H1 (cell line): Measurements from ENCODE around the gene H1-8. TPM values are rescaled to one million over a fixed set of nuclear protein-coding genes. Genes with fewer than 3 reads are reported as not detected.

Experiments used
- CTCF ChIA-PET: fragments of 300-600 bp; sonication (Branson Sonifier 250); formaldehyde crosslinking; loops from one replicate; lab custom pipeline; 2021; ENCODE audit not compliant: partially characterized antibody; lab: Charles Lee
- POLR2A ChIA-PET: fragments of 300-600 bp; sonication (Branson Sonifier 250); formaldehyde crosslinking; loops from one replicate; lab custom pipeline; 2021; ENCODE audit warnings: inconsistent platforms; ENCODE audit not compliant: partially characterized antibody; lab: Charles Lee
- DNase-seq, 2 experiments: peaks; one replicate each; pipeline versions ENCODE4 v3.0.0 to v3.0.0-alpha.2; 2010 to 2022; ENCODE audit warnings: low spot score in 2 of 2, low read depth in 1 of 2, mixed read lengths in 1 of 2
- FAIRE-seq: peaks from 2 replicates; lab custom pipeline; 2011; peaks lifted over from hg19 to GRCh38; lab: Jason Lieb, UNC
- H2AFZ ChIP-seq: 2 replicates; pipeline ENCODE4 v1.8.1; 2012; ENCODE audit warnings: low read length, inconsistent platforms
- H2AK5ac ChIP-seq: 2 replicates; pipeline ENCODE4 v1.6.1; 2013; ENCODE audit warnings: low read depth, low read length
- H2BK120ac ChIP-seq: replicated peaks from 2 replicates; pipeline ENCODE3; 2013; ENCODE audit warnings: low read depth, low read length, inconsistent platforms
- H2BK12ac ChIP-seq: 2 replicates; pipeline ENCODE4 v1.6.1; 2013; ENCODE audit warnings: low read depth, low read length
- H2BK15ac ChIP-seq: 2 replicates; pipeline ENCODE4 v1.6.1; 2013; ENCODE audit warnings: low read length
- H2BK20ac ChIP-seq: 2 replicates; pipeline ENCODE4 v1.6.1; 2013; ENCODE audit warnings: low read length
- H2BK5ac ChIP-seq: 2 replicates; pipeline ENCODE4 v1.6.1; 2013; ENCODE audit warnings: low read depth, low read length
- H3K14ac ChIP-seq: 2 replicates; pipeline ENCODE4 v1.6.1; 2013; ENCODE audit warnings: inconsistent platforms; ENCODE audit not compliant: insufficient read length
- H3K18ac ChIP-seq: 2 replicates; pipeline ENCODE4 v1.6.1; 2013; ENCODE audit warnings: low read length; ENCODE audit errors: extremely low read depth
- H3K23ac ChIP-seq: 2 replicates; pipeline ENCODE4 v1.6.1; 2013; ENCODE audit warnings: inconsistent platforms; ENCODE audit not compliant: insufficient read length
- H3K23me2 ChIP-seq: 2 replicates; pipeline ENCODE4 v1.6.1; 2013; ENCODE audit warnings: low read depth, low read length
- H3K27ac ChIP-seq: 2 replicates; pipeline ENCODE4 v1.6.1; 2011; ENCODE audit warnings: low read depth, low read length, inconsistent platforms
- H3K27me3 ChIP-seq, 4 experiments: replicated peaks in 1 of 4; 1 replicate in 1 of 4; 2 replicates in 3 of 4; pipeline versions ENCODE4 v1.6.1 to v1.8.1; 2011 to 2013; ENCODE audit warnings: low read length in 3 of 4, mild to moderate bottlenecking in 3 of 4, inconsistent platforms in 2 of 4, mixed read lengths in 2 of 4, moderate library complexity in 1 of 4; ENCODE audit not compliant: control insufficient read depth in 3 of 4, insufficient read depth in 3 of 4; ENCODE audit errors: extremely low read depth in 1 of 4
- H3K36me3 ChIP-seq, 4 experiments: 2 replicates each; pipeline versions ENCODE4 v1.6.1 to v1.8.1; 2011 to 2013; ENCODE audit warnings: mild to moderate bottlenecking in 4 of 4, low read length in 3 of 4, moderate library complexity in 2 of 4, control low read depth in 1 of 4, inconsistent platforms in 1 of 4; ENCODE audit not compliant: insufficient read depth in 4 of 4, control insufficient read depth in 2 of 4
- H3K4ac ChIP-seq: replicated peaks from 2 replicates; pipeline ENCODE3; 2013; ENCODE audit warnings: low read length, low read depth, mixed read lengths, inconsistent platforms; ENCODE audit not compliant: insufficient read length
- H3K4me1 ChIP-seq, 4 experiments: replicated peaks in 1 of 4; 1 replicate in 1 of 4; 2 replicates in 3 of 4; pipeline versions ENCODE4 v1.6.1 to v1.8.1; 2011 to 2013; ENCODE audit warnings: low read length in 3 of 4, inconsistent platforms in 2 of 4, mixed read lengths in 1 of 4; ENCODE audit not compliant: insufficient read depth in 4 of 4, control insufficient read depth in 3 of 4
- H3K4me2 ChIP-seq, 2 experiments: 2 replicates each; pipeline versions ENCODE4 v1.6.1 to v1.8.1; 2011 to 2013; ENCODE audit warnings: low read depth in 2 of 2, low read length in 2 of 2, control low read depth in 1 of 2, inconsistent platforms in 1 of 2, mild to moderate bottlenecking in 1 of 2; ENCODE audit not compliant: insufficient read depth in 1 of 2
- H3K4me3 ChIP-seq, 4 experiments: fragments of 200-600, 300-600 bp in 1 of 4; sonication (generic), shearing (Covaris generic), sonication (Bioruptor Twin) in 1 of 4; 2 replicates each; pipeline versions ENCODE4 v1.5.1 to v1.8.1; 2011 to 2016; ENCODE audit warnings: low read length in 4 of 4, low read depth in 3 of 4, control low read depth in 2 of 4, inconsistent platforms in 2 of 4, mild to moderate bottlenecking in 2 of 4, mixed read lengths in 1 of 4, moderate library complexity in 1 of 4; ENCODE audit not compliant: insufficient read depth in 2 of 4; ENCODE audit errors: extremely low read depth in 1 of 4
- H3K56ac ChIP-seq: replicated peaks from 2 replicates; pipeline ENCODE3; 2013; ENCODE audit warnings: low read depth, mild to moderate bottlenecking, mixed read lengths, low read length, inconsistent platforms; ENCODE audit not compliant: insufficient read length
- H3K79me1 ChIP-seq: 2 replicates; pipeline ENCODE4 v1.6.1; 2013; ENCODE audit warnings: low read depth, low read length, control low read depth
- H3K79me2 ChIP-seq, 2 experiments: 2 replicates each; pipeline versions ENCODE4 v1.6.1 to v1.8.1; 2012 to 2013; ENCODE audit warnings: low read length in 2 of 2, mild to moderate bottlenecking in 2 of 2, inconsistent platforms in 1 of 2; ENCODE audit not compliant: insufficient read depth in 2 of 2, control insufficient read depth in 1 of 2
- H3K9ac ChIP-seq, 4 experiments: replicated peaks in 1 of 4; 1 replicate in 1 of 4; 2 replicates in 3 of 4; pipeline versions ENCODE4 v1.6.1 to v1.8.1; 2011 to 2013; ENCODE audit warnings: low read depth in 3 of 4, low read length in 3 of 4, control low read depth in 2 of 4, mild to moderate bottlenecking in 2 of 4, moderate library complexity in 2 of 4, inconsistent platforms in 1 of 4; ENCODE audit errors: extremely low read depth in 1 of 4
- H3K9me3 ChIP-seq, 2 experiments: 2 replicates each; pipeline versions ENCODE4 v1.6.1 to v1.8.1; 2012 to 2013; ENCODE audit warnings: mild to moderate bottlenecking in 2 of 2, moderate library complexity in 2 of 2, control low read depth in 1 of 2, inconsistent platforms in 1 of 2, low read depth in 1 of 2, low read length in 1 of 2, mixed read lengths in 1 of 2; ENCODE audit not compliant: insufficient read depth in 2 of 2
- H4K20me1 ChIP-seq, 2 experiments: replicated peaks in 1 of 2; 2 replicates each; pipeline versions ENCODE3 to v1.8.1; 2011 to 2013; ENCODE audit warnings: inconsistent platforms in 2 of 2, low read length in 2 of 2, mild to moderate bottlenecking in 1 of 2; ENCODE audit not compliant: insufficient read depth in 2 of 2, control insufficient read depth in 1 of 2
- H4K5ac ChIP-seq: 2 replicates; pipeline ENCODE4 v1.6.1; 2013; ENCODE audit warnings: low read length, low read depth, mixed read lengths, inconsistent platforms; ENCODE audit not compliant: insufficient read length
- H4K8ac ChIP-seq: 2 replicates; pipeline ENCODE4 v1.8.0; 2013; ENCODE audit warnings: mild to moderate bottlenecking, moderate library complexity, low read length, inconsistent platforms; ENCODE audit not compliant: insufficient read depth; ENCODE audit errors: extremely low read depth
- H4K91ac ChIP-seq: replicated peaks from 2 replicates; pipeline ENCODE3; 2013; ENCODE audit warnings: low read length, mixed read lengths, inconsistent platforms; ENCODE audit not compliant: insufficient read length
- BRCA1 ChIP-seq: IDR thresholded peaks from 2 replicates; pipeline ENCODE4 v1.6.1; 2012; ENCODE audit warnings: low read depth, low read length, improper control_type of control experiment
- CEBPB ChIP-seq: IDR thresholded peaks from 2 replicates; pipeline ENCODE4 v1.6.1; 2012; ENCODE audit warnings: low read depth, low read length
- NRF1 ChIP-seq: IDR thresholded peaks from 2 replicates; pipeline ENCODE4 v1.6.1; 2011; ENCODE audit warnings: mild to moderate bottlenecking, low read depth, low read length, improper control_type of control experiment
- RBBP5 ChIP-seq: IDR thresholded peaks from 2 replicates; pipeline ENCODE4 v1.7.1; 2012; ENCODE audit warnings: low read depth, mild to moderate bottlenecking, inconsistent platforms, low read length, moderate library complexity, borderline replicate concordance
- SIN3A ChIP-seq, 2 experiments: IDR thresholded peaks in 1 of 2; conservative IDR thresholded peaks in 1 of 2; 2 replicates each; pipeline ENCODE4 v1.6.1; 2011 to 2012; ENCODE audit warnings: low read length in 2 of 2, improper control_type of control experiment in 1 of 2, low read depth in 1 of 2, mild to moderate bottlenecking in 1 of 2
- SIRT6 ChIP-seq: IDR thresholded peaks from one replicate; pipeline ENCODE4 v1.7.1; 2012; ENCODE audit warnings: low read length, inconsistent platforms
- SP2 ChIP-seq: IDR thresholded peaks from 2 replicates; pipeline ENCODE4 v1.6.1; 2012; ENCODE audit warnings: mild to moderate bottlenecking, low read length, inconsistent platforms
- SP4 ChIP-seq: IDR thresholded peaks from 2 replicates; pipeline ENCODE4 v1.6.1; 2012; ENCODE audit warnings: low read length, inconsistent platforms
- WGBS, 2 experiments: shearing (Covaris generic) in 1 of 2; methylation state at CpG; one replicate each; pipeline versions ENCODE4 v1.1.6 to v1.1.7; 2013 to 2015; ENCODE audit warnings: low lambda C conversion rate in 2 of 2, mixed read lengths in 2 of 2, inconsistent platforms in 1 of 2, low coverage in 1 of 2, missing lambda C conversion rate in 1 of 2; ENCODE audit not compliant: insufficient replicate concordance in 2 of 2, insufficient coverage in 1 of 2, insufficient read length in 1 of 2; ENCODE audit errors: extremely low coverage in 1 of 2, missing lambda C conversion rate in 1 of 2; 5-methylcytosine and 5-hydroxymethylcytosine counted together
- polyA plus RNA-seq, 7 experiments: library from polyadenylated mRNA; depleted of rRNA in 3 of 7; stranded (reverse) in 5 of 7; unstranded in 2 of 7; fragments of >200 nt in 5 of 7; fragments of 200-250 nt in 2 of 7; gene quantifications; 1 replicate in 5 of 7; 2 replicates in 1 of 7; 4 replicates in 1 of 7; pipeline versions ENCODE4 v1.2.1 to v1.2.3, GENCODE V29; 2011 to 2013; ENCODE audit warnings: missing spikeins in 2 of 7, mixed read lengths in 2 of 7
- total RNA-seq: library from RNA; stranded (reverse); fragmentation: NEBNext Ultra II Directional; extraction: Animal tissue kit (Norgen Biotek cat#: 25700); gene quantifications from 2 replicates; pipeline ENCODE4 v1.2.1, GENCODE V29; 2021

H1-8 gene
- total and polyA plus RNA-seq, 2 of the 8 experiments (the other 6 are each of a cell fraction or from before 2014, with no cell fraction given), result not detected

DNA sequence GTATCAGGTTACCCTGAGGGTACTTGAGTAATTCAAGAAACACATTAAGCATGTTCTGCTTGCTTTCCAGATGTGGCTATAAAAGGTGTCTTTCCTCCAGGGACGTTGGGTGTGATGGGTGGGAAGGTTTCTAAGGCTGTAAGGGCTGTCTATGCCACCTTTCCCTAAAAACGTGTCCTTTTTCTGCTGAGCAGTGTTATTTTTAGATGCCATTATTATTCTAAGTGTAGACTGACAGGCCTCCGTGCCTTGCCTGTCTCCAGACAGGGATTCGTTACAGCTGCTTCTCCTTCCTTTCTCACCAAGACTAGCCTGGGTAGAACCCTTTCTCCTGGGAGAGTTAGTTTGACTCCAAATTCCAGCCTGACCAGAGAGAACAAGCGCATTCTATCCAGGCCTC is 41.3 kb upstream of the H1-8 start:
- H3K4me2 ChIP-seq, result no peak overlapping the region
- H2BK12ac ChIP-seq, result no peak overlapping the region
- H3K4me3 ChIP-seq, result no peak overlapping the region
- H2BK15ac ChIP-seq, result no peak overlapping the region
- peaks cover 3 to 23% (median 11%) of the 10 kb centered on the region in 4 experiments; a peak in 6 of 8 replicates for H3K36me3 ChIP-seq
- TF ChIP-seq NRF1, result no peak
- TF ChIP-seq BRCA1, result no peak
- TF ChIP-seq RBBP5, result no peak
- no peak for TF ChIP-seq SIRT6
- no peak for TF ChIP-seq SP4
- TF ChIP-seq SP2, result no peak
- no peak for TF ChIP-seq SIN3A (conservative IDR thresholded peaks at IDR 0.05 in 1 of 2, IDR thresholded peaks at IDR 0.05 in 1 of 2; ENCODE audit: low read depth in 1 of 2, low read length in 2 of 2)
- TF ChIP-seq CEBPB, result no peak
- no peak overlapping the region for H3K9ac ChIP-seq
- POLR2A ChIA-PET, result interaction anchor here (1.1 kb wide), 1 partner anchor 8 kb away, joined by 4 read pairs; no protein-coding TSS in a partner anchor
- H3K79me1 ChIP-seq, result no peaks in the 10 kb centered on the region
- H3K23ac ChIP-seq, result no peak overlapping the region
- H2BK5ac ChIP-seq, result no peak overlapping the region
- H3K79me2 ChIP-seq, result no peaks in the 10 kb centered on the region
- H4K5ac ChIP-seq, result no peak overlapping the region
- H2AK5ac ChIP-seq, result no peak overlapping the region
- H4K20me1 ChIP-seq, result peaks cover 0 to 2% of the 10 kb centered on the region in 2 experiments
- no peak overlapping the region for H3K56ac ChIP-seq
- H3K18ac ChIP-seq, result no peak overlapping the region
- CTCF ChIA-PET, result interaction anchor here (1.0 to 5.7 kb wide), 4 partner anchors 10 to 51 kb away, joined by 3 to 41 read pairs (median 8); no protein-coding TSS in a partner anchor
- H3K14ac ChIP-seq, result no peak overlapping the region
- H3K27ac ChIP-seq, result no peak overlapping the region
- DNase-seq (no peak), FAIRE-seq (no peak)
- no peak overlapping the region for H4K8ac ChIP-seq
- H2BK20ac ChIP-seq, result no peak overlapping the region
- H2BK120ac ChIP-seq, result no peak overlapping the region
- H3K27me3 ChIP-seq, result no peaks in the 10 kb centered on the region
- H2AFZ ChIP-seq, result no peak overlapping the region
- WGBS, 2 experiments, result 76% methylated on average over 5 of the region's 5 CpGs; no CpG with 5 or more reads in 1 of the 2 experiments
- H3K4me1 ChIP-seq, result no peaks in the 10 kb centered on the region
- no peaks in the 10 kb centered on the region for H3K9me3 ChIP-seq
- H3K4ac ChIP-seq, result no peak overlapping the region
- no peak overlapping the region for H4K91ac ChIP-seq
- no peaks in the 10 kb centered on the region for H3K23me2 ChIP-seq
